H1 (cell line): ENCODE data around the gene SARNP. TPM values are rescaled to one million over a fixed set of nuclear protein-coding genes. Genes with fewer than 3 reads are reported as not detected.

ENCODE experiments used
- CTCF ChIA-PET: fragments of 300-600 bp; sonication (Branson Sonifier 250); formaldehyde crosslinking; loops from one replicate; lab custom pipeline; 2021; ENCODE audit not compliant: partially characterized antibody; lab: Charles Lee
- POLR2A ChIA-PET: fragments of 300-600 bp; sonication (Branson Sonifier 250); formaldehyde crosslinking; loops from one replicate; lab custom pipeline; 2021; ENCODE audit warnings: inconsistent platforms; ENCODE audit not compliant: partially characterized antibody; lab: Charles Lee
- DNase-seq, 2 experiments: peaks; one replicate each; pipeline versions ENCODE4 v3.0.0 to v3.0.0-alpha.2; 2010 to 2022; ENCODE audit warnings: low spot score in 2 of 2, low read depth in 1 of 2, mixed read lengths in 1 of 2
- FAIRE-seq: peaks from 2 replicates; lab custom pipeline; 2011; peaks lifted over from hg19 to GRCh38; lab: Jason Lieb, UNC
- H2AFZ ChIP-seq: 2 replicates; pipeline ENCODE4 v1.8.1; 2012; ENCODE audit warnings: low read length, inconsistent platforms
- H2AK5ac ChIP-seq: 2 replicates; pipeline ENCODE4 v1.6.1; 2013; ENCODE audit warnings: low read depth, low read length
- H2BK120ac ChIP-seq: replicated peaks from 2 replicates; pipeline ENCODE3; 2013; ENCODE audit warnings: low read depth, low read length, inconsistent platforms
- H2BK12ac ChIP-seq: 2 replicates; pipeline ENCODE4 v1.6.1; 2013; ENCODE audit warnings: low read depth, low read length
- H2BK15ac ChIP-seq: 2 replicates; pipeline ENCODE4 v1.6.1; 2013; ENCODE audit warnings: low read length
- H2BK20ac ChIP-seq: 2 replicates; pipeline ENCODE4 v1.6.1; 2013; ENCODE audit warnings: low read length
- H2BK5ac ChIP-seq: 2 replicates; pipeline ENCODE4 v1.6.1; 2013; ENCODE audit warnings: low read depth, low read length
- H3K14ac ChIP-seq: 2 replicates; pipeline ENCODE4 v1.6.1; 2013; ENCODE audit warnings: inconsistent platforms; ENCODE audit not compliant: insufficient read length
- H3K18ac ChIP-seq: 2 replicates; pipeline ENCODE4 v1.6.1; 2013; ENCODE audit warnings: low read length; ENCODE audit errors: extremely low read depth
- H3K23ac ChIP-seq: 2 replicates; pipeline ENCODE4 v1.6.1; 2013; ENCODE audit warnings: inconsistent platforms; ENCODE audit not compliant: insufficient read length
- H3K23me2 ChIP-seq: 2 replicates; pipeline ENCODE4 v1.6.1; 2013; ENCODE audit warnings: low read depth, low read length
- H3K27ac ChIP-seq: 2 replicates; pipeline ENCODE4 v1.6.1; 2011; ENCODE audit warnings: low read depth, low read length, inconsistent platforms
- H3K27me3 ChIP-seq, 4 experiments: replicated peaks in 1 of 4; 1 replicate in 1 of 4; 2 replicates in 3 of 4; pipeline versions ENCODE4 v1.6.1 to v1.8.1; 2011 to 2013; ENCODE audit warnings: low read length in 3 of 4, mild to moderate bottlenecking in 3 of 4, inconsistent platforms in 2 of 4, mixed read lengths in 2 of 4, moderate library complexity in 1 of 4; ENCODE audit not compliant: control insufficient read depth in 3 of 4, insufficient read depth in 3 of 4; ENCODE audit errors: extremely low read depth in 1 of 4
- H3K36me3 ChIP-seq, 4 experiments: 2 replicates each; pipeline versions ENCODE4 v1.6.1 to v1.8.1; 2011 to 2013; ENCODE audit warnings: mild to moderate bottlenecking in 4 of 4, low read length in 3 of 4, moderate library complexity in 2 of 4, control low read depth in 1 of 4, inconsistent platforms in 1 of 4; ENCODE audit not compliant: insufficient read depth in 4 of 4, control insufficient read depth in 2 of 4
- H3K4ac ChIP-seq: replicated peaks from 2 replicates; pipeline ENCODE3; 2013; ENCODE audit warnings: low read length, low read depth, mixed read lengths, inconsistent platforms; ENCODE audit not compliant: insufficient read length
- H3K4me1 ChIP-seq, 4 experiments: replicated peaks in 1 of 4; 1 replicate in 1 of 4; 2 replicates in 3 of 4; pipeline versions ENCODE4 v1.6.1 to v1.8.1; 2011 to 2013; ENCODE audit warnings: low read length in 3 of 4, inconsistent platforms in 2 of 4, mixed read lengths in 1 of 4; ENCODE audit not compliant: insufficient read depth in 4 of 4, control insufficient read depth in 3 of 4
- H3K4me2 ChIP-seq, 2 experiments: 2 replicates each; pipeline versions ENCODE4 v1.6.1 to v1.8.1; 2011 to 2013; ENCODE audit warnings: low read depth in 2 of 2, low read length in 2 of 2, control low read depth in 1 of 2, inconsistent platforms in 1 of 2, mild to moderate bottlenecking in 1 of 2; ENCODE audit not compliant: insufficient read depth in 1 of 2
- H3K4me3 ChIP-seq, 4 experiments: fragments of 200-600, 300-600 bp in 1 of 4; sonication (generic), shearing (Covaris generic), sonication (Bioruptor Twin) in 1 of 4; 2 replicates each; pipeline versions ENCODE4 v1.5.1 to v1.8.1; 2011 to 2016; ENCODE audit warnings: low read length in 4 of 4, low read depth in 3 of 4, control low read depth in 2 of 4, inconsistent platforms in 2 of 4, mild to moderate bottlenecking in 2 of 4, mixed read lengths in 1 of 4, moderate library complexity in 1 of 4; ENCODE audit not compliant: insufficient read depth in 2 of 4; ENCODE audit errors: extremely low read depth in 1 of 4
- H3K56ac ChIP-seq: replicated peaks from 2 replicates; pipeline ENCODE3; 2013; ENCODE audit warnings: low read depth, mild to moderate bottlenecking, mixed read lengths, low read length, inconsistent platforms; ENCODE audit not compliant: insufficient read length
- H3K79me1 ChIP-seq: 2 replicates; pipeline ENCODE4 v1.6.1; 2013; ENCODE audit warnings: low read depth, low read length, control low read depth
- H3K79me2 ChIP-seq, 2 experiments: 2 replicates each; pipeline versions ENCODE4 v1.6.1 to v1.8.1; 2012 to 2013; ENCODE audit warnings: low read length in 2 of 2, mild to moderate bottlenecking in 2 of 2, inconsistent platforms in 1 of 2; ENCODE audit not compliant: insufficient read depth in 2 of 2, control insufficient read depth in 1 of 2
- H3K9ac ChIP-seq, 4 experiments: replicated peaks in 1 of 4; 1 replicate in 1 of 4; 2 replicates in 3 of 4; pipeline versions ENCODE4 v1.6.1 to v1.8.1; 2011 to 2013; ENCODE audit warnings: low read depth in 3 of 4, low read length in 3 of 4, control low read depth in 2 of 4, mild to moderate bottlenecking in 2 of 4, moderate library complexity in 2 of 4, inconsistent platforms in 1 of 4; ENCODE audit errors: extremely low read depth in 1 of 4
- H3K9me3 ChIP-seq, 2 experiments: 2 replicates each; pipeline versions ENCODE4 v1.6.1 to v1.8.1; 2012 to 2013; ENCODE audit warnings: mild to moderate bottlenecking in 2 of 2, moderate library complexity in 2 of 2, control low read depth in 1 of 2, inconsistent platforms in 1 of 2, low read depth in 1 of 2, low read length in 1 of 2, mixed read lengths in 1 of 2; ENCODE audit not compliant: insufficient read depth in 2 of 2
- H4K20me1 ChIP-seq, 2 experiments: replicated peaks in 1 of 2; 2 replicates each; pipeline versions ENCODE3 to v1.8.1; 2011 to 2013; ENCODE audit warnings: inconsistent platforms in 2 of 2, low read length in 2 of 2, mild to moderate bottlenecking in 1 of 2; ENCODE audit not compliant: insufficient read depth in 2 of 2, control insufficient read depth in 1 of 2
- H4K5ac ChIP-seq: 2 replicates; pipeline ENCODE4 v1.6.1; 2013; ENCODE audit warnings: low read length, low read depth, mixed read lengths, inconsistent platforms; ENCODE audit not compliant: insufficient read length
- H4K8ac ChIP-seq: 2 replicates; pipeline ENCODE4 v1.8.0; 2013; ENCODE audit warnings: mild to moderate bottlenecking, moderate library complexity, low read length, inconsistent platforms; ENCODE audit not compliant: insufficient read depth; ENCODE audit errors: extremely low read depth
- H4K91ac ChIP-seq: replicated peaks from 2 replicates; pipeline ENCODE3; 2013; ENCODE audit warnings: low read length, mixed read lengths, inconsistent platforms; ENCODE audit not compliant: insufficient read length
- ASH2L ChIP-seq: fragments of 200-600, 300-600 bp; sonication (generic); IDR thresholded peaks from one replicate; pipeline ENCODE4 v1.7.1; 2017; ENCODE audit warnings: low read length
- BCL11A ChIP-seq, 2 experiments: IDR thresholded peaks; one replicate each; pipeline ENCODE4 v1.6.1; 2011; ENCODE audit warnings: low read depth in 2 of 2, low read length in 2 of 2, mild to moderate bottlenecking in 2 of 2
- CBX8 ChIP-seq: fragments of 300-800, 300-1000 bp; sonication (generic); IDR thresholded peaks from 2 replicates; pipeline ENCODE4 v1.7.1; 2016; ENCODE audit warnings: low read depth, low read length, borderline replicate concordance
- E2F6 ChIP-seq: IDR thresholded peaks from 2 replicates; pipeline ENCODE4 v1.6.1; 2012; ENCODE audit warnings: inconsistent platforms
- JUN ChIP-seq: IDR thresholded peaks from 2 replicates; pipeline ENCODE4 v1.6.1; 2011; ENCODE audit warnings: low read depth, mild to moderate bottlenecking, improper control_type of control experiment, low read length
- KDM1A ChIP-seq: fragments of 200-600, 300-600 bp; sonication (generic); IDR thresholded peaks from 2 replicates; pipeline ENCODE4 v1.7.1; 2016; ENCODE audit warnings: mild to moderate bottlenecking, low read length, borderline replicate concordance
- KDM5A ChIP-seq: fragments of 200-600 bp; IDR thresholded peaks from 2 replicates; pipeline ENCODE4 v1.7.1; 2012; ENCODE audit warnings: mild to moderate bottlenecking, low read length, inconsistent platforms, mixed read lengths
- RFX5 ChIP-seq: IDR thresholded peaks from 2 replicates; pipeline ENCODE4 v1.6.1; 2011; ENCODE audit warnings: low read depth, low read length, improper control_type of control experiment, borderline replicate concordance
- RXRA ChIP-seq: IDR thresholded peaks from 2 replicates; pipeline ENCODE4 v1.6.1; 2011; ENCODE audit warnings: low read depth, mild to moderate bottlenecking, low read length, moderate library complexity; ENCODE audit not compliant: insufficient read depth
- TCF12 ChIP-seq: IDR thresholded peaks from 2 replicates; pipeline ENCODE4 v1.6.1; 2011; ENCODE audit warnings: low read depth, mild to moderate bottlenecking, low read length
- WGBS, 2 experiments: shearing (Covaris generic) in 1 of 2; methylation state at CpG; one replicate each; pipeline versions ENCODE4 v1.1.6 to v1.1.7; 2013 to 2015; ENCODE audit warnings: low lambda C conversion rate in 2 of 2, mixed read lengths in 2 of 2, inconsistent platforms in 1 of 2, low coverage in 1 of 2, missing lambda C conversion rate in 1 of 2; ENCODE audit not compliant: insufficient replicate concordance in 2 of 2, insufficient coverage in 1 of 2, insufficient read length in 1 of 2; ENCODE audit errors: extremely low coverage in 1 of 2, missing lambda C conversion rate in 1 of 2; 5-methylcytosine and 5-hydroxymethylcytosine counted together
- polyA plus RNA-seq, 7 experiments: library from polyadenylated mRNA; depleted of rRNA in 3 of 7; stranded (reverse) in 5 of 7; unstranded in 2 of 7; fragments of >200 nt in 5 of 7; fragments of 200-250 nt in 2 of 7; gene quantifications; 1 replicate in 5 of 7; 2 replicates in 1 of 7; 4 replicates in 1 of 7; pipeline versions ENCODE4 v1.2.1 to v1.2.3, GENCODE V29; 2011 to 2013; ENCODE audit warnings: missing spikeins in 2 of 7, mixed read lengths in 2 of 7
- total RNA-seq: library from RNA; stranded (reverse); fragmentation: NEBNext Ultra II Directional; extraction: Animal tissue kit (Norgen Biotek cat#: 25700); gene quantifications from 2 replicates; pipeline ENCODE4 v1.2.1, GENCODE V29; 2021

SARNP gene
- total and polyA plus RNA-seq, 2 of the 8 experiments (the other 6 are each of a cell fraction or from before 2014, with no cell fraction given): 114 to 226 TPM

- ChIA-PET POLR2A (interaction anchor here (0.8 to 6.2 kb wide), 39 partner anchors 11 to 328 kb away, joined by 3 to 109 read pairs (median 5); partner anchors contain the start of genes BLOC1S1, DGKA, GDF11 and IKZF4), CTCF (interaction anchor here (0.8 to 5.2 kb wide), 16 partner anchors 10 to 210 kb away, joined by 3 to 59 read pairs (median 4); partner anchors contain the start of genes DGKA, MMP19, ORMDL2 and PYM1)
- Histone ChIP-seq H3K27ac (peak overlapping the region; percentile 92), H2AFZ (no peak overlapping the region), H3K4me3 (peak overlapping the region; percentile 59 to 97 (median 86)), H3K4ac (peak overlapping the region; percentile 87), H3K14ac (peak overlapping the region; percentile 48), H2BK5ac (peak overlapping the region; percentile 94), H4K5ac (peak overlapping the region; percentile 88), H4K8ac (peak overlapping the region; percentile 95; the same call in 1 of the 2 replicates), H2AK5ac (no peak overlapping the region), H3K18ac (peak overlapping the region; percentile 85), H3K56ac (peak overlapping the region; percentile 88), H2BK120ac (peak overlapping the region; percentile 93), H3K36me3 (no peaks in the 10 kb centered on the region; a peak in 2 of 8 replicates), H3K9ac (peak overlapping the region; percentile 66 to 87 (median 78)), H3K4me1 (peaks cover 1 to 16% (median 6%) of the 10 kb centered on the region in 4 experiments), H2BK12ac (no peak overlapping the region; the same call in 1 of the 2 replicates), H4K20me1 (no peaks in the 10 kb centered on the region), H3K23ac (no peak overlapping the region), H3K4me2 (peak overlapping the region; percentile 93 to 98), H3K23me2 (no peaks in the 10 kb centered on the region; the same call in 1 of the 2 replicates), H2BK15ac (no peak overlapping the region), H3K79me2 (peaks cover 5 to 38% of the 10 kb centered on the region in 2 experiments; a peak in 3 of 4 replicates), H2BK20ac (no peak overlapping the region), H3K9me3 (no peaks in the 10 kb centered on the region), H3K79me1 (peaks cover 5% of the 10 kb centered on the region), H4K91ac (peak overlapping the region; percentile 93), H3K27me3 (no peaks in the 10 kb centered on the region)
- FAIRE-seq: no peak
- peak in 1 of 2 experiments; percentile 84 for DNase-seq
- 2% methylated on average over 34 of the region's 37 CpGs; no CpG with 5 or more reads in 1 of the 2 experiments for WGBS, 2 experiments
- TF ChIP-seq CBX8 (no peak), KDM1A (no peak), RFX5 (no peak), E2F6 (no peak), KDM5A (no peak), TCF12 (no peak), JUN (no peak), ASH2L (no peak), RXRA (no peak), BCL11A (IDR thresholded peaks at IDR 0.05; ENCODE audit: low read depth in 2 of 2, low read length in 2 of 2) (no peak)
These were observed 12.6 kb upstream of the SARNP start for GRCh38 chr12:55829967-55830600.
